ENCODE results near the gene CUL1. TPM values are rescaled to one million over a fixed set of nuclear protein-coding genes. Genes with fewer than 3 reads are reported as not detected.

CUL1 gene
- 46.3 and 51.9 TPM in 2 replicates for total RNA-seq

DNA sequence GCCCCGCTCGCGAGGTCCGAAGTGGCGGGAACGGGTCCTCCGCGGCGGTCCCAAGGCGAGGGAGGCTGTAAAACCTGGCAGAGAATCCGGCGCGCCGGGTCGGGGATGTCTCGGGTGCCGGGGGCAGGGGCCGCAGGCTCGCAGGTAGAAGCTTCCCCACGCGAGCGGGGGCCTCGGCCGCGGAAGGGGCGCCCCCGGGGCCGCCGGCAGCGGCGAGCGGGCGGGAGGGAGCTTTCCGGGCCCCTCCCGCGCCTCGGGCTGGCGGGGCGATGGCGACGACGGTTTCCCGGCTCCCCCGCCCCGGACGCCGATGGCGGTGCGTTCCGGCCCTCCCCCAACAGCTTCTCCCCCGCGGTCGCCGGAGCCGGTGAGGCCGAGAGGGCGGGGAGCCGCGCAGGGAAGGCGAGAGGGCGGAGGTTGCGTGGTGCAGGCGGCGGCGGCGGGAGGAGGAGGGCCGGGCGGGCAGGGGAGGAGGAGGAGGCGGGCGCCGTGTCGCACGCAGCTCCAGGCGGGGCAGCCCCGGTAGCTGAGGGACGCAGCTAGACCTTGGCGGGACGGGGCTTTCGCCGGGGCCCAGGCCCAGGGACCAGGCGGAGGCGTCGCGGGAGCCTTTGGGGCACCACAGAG is at the start of gene CUL1:
CUL1 (plus strand) TSS at position 507 of the 627 bp plus-strand sequence. CDS start 31,220 bp downstream, outside the sequence.

Small RNA genes lying within 50 kb of the gene (small RNA-seq; reads per million reads assigned to genes)
- gene RNU7-20P, result not detected

Other genes starting within 250 kb of the CUL1 start
- gene C7orf33, start 108.1 kb upstream of the CUL1 start, total RNA-seq, result not detected in 2 replicates
- gene EZH2, start 185.4 kb downstream of the CUL1 start, total RNA-seq, result 5.7 and 6.0 TPM in 2 replicates